ENCODE results near the gene TRMT2B. TPM values are rescaled to one million over a fixed set of nuclear protein-coding genes. Genes with fewer than 3 reads are reported as not detected.
"Not testable (repeated sequence)": the region's sequence is repeated elsewhere in the genome, so short reads cannot be mapped to it uniquely, and the experiment has no call there.

The TRMT2B gene
- total RNA-seq, 1 donor from 2014 or later: 17.0 TPM

- intact Hi-C loops (cut with DNase I): no loop called here
- DNase-seq (no peak), ATAC-seq (ENCODE audit: poor library complexity) (no peak)
Observed at GRCh38 chrX:101022020-101022419, 29.9 kb downstream of the TRMT2B start.

GRCh38 chrX:101012031-101012430, 39.9 kb downstream of the TRMT2B start:
- DNase-seq; intact Hi-C loops (cut with DNase I); ATAC-seq (ENCODE audit: poor library complexity): not testable (repeated sequence)

DNA sequence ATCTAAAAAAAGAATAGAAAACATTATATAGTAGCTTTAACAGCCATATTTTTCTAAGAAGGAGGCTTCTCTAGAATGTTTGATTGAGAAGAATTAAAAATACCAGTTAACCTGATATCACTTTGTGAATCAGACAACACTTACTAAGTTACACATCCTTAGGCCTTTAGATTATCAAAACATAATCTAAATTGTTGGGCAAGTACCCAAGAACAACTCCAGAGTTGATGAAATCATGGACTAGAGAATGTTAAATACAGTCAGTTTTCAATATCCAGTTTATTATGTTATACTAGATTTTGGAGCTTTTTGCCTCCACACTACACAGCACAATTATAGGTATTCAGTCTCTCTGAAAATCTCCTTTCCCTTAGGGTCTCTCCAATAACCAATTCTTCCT, 42.8 kb downstream of the TRMT2B start:
- DNase-seq (no peak), ATAC-seq (ENCODE audit: poor library complexity) (no peak)
- intact Hi-C loops (cut with DNase I): no loop called here

- DNase-seq (no peak), ATAC-seq (ENCODE audit: poor library complexity) (no peak)
- intact Hi-C loops (cut with DNase I): no loop called here
Observed at GRCh38 chrX:100999451-100999850, 52.5 kb downstream of the TRMT2B start.

DNA sequence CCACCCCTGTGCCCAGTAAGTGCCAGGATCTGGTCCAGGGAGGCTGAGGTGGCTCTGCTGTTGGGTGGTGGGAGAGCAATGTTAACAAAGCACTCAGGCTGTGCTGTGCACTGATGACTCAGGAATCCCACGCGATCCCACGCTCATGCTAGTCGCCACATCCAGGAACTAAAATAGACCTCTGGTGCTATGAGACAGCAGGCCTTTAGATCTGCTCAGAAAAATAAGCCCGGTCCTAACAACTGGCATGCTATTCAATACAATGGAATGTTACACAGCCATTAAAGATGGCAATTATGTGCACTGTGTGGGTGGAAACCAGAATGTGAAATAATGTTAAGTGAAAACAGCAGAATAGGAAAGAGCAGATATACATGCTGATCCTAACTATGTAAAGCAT, 56.4 kb downstream of the TRMT2B start:
- intact Hi-C loops (cut with DNase I): no loop called here
- DNase-seq: no peak
- no peak for ATAC-seq (ENCODE audit: poor library complexity)

GRCh38 chrX:100994352-100995281, 57.3 kb downstream of the TRMT2B start:
- intact Hi-C loops (cut with DNase I): no loop called here
- no peak for DNase-seq
- ATAC-seq (ENCODE audit: poor library complexity): peak; percentile 41

GRCh38 chrX:100990139-100990538, 61.8 kb downstream of the TRMT2B start:
- DNase-seq: no peak
- intact Hi-C loops (cut with DNase I): no loop called here
- ATAC-seq (ENCODE audit: poor library complexity): no peak

- intact Hi-C loops (cut with DNase I): no loop called here
- ATAC-seq (ENCODE audit: poor library complexity) (no peak), DNase-seq (no peak)
Observed at GRCh38 chrX:100984818-100985217, 67.1 kb downstream of the TRMT2B start.

DNA sequence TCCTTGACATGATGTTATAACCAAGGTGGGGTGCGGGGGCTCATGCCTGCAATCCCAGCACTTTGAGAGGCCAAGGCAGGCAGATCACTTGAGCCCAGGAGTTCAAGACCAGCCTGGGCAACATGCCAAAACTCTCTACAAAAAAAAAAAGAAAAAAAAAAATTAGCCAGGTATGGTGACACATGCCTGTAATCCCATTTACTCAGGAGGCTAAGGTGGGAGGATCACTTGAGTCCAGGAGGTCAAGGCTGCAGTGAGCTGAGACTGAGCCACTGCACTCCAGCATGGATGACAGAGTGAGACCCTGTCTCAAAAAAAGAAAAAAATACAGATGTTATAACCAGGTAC, 70.4 kb downstream of the TRMT2B start:
- intact Hi-C loops (cut with DNase I); DNase-seq; ATAC-seq (ENCODE audit: poor library complexity): not testable (repeated sequence)

- ATAC-seq (ENCODE audit: poor library complexity): no peak
- intact Hi-C loops (cut with DNase I): no loop called here
- DNase-seq: no peak
Observed at GRCh38 chrX:100980608-100981497, 71.1 kb downstream of the TRMT2B start.

DNA sequence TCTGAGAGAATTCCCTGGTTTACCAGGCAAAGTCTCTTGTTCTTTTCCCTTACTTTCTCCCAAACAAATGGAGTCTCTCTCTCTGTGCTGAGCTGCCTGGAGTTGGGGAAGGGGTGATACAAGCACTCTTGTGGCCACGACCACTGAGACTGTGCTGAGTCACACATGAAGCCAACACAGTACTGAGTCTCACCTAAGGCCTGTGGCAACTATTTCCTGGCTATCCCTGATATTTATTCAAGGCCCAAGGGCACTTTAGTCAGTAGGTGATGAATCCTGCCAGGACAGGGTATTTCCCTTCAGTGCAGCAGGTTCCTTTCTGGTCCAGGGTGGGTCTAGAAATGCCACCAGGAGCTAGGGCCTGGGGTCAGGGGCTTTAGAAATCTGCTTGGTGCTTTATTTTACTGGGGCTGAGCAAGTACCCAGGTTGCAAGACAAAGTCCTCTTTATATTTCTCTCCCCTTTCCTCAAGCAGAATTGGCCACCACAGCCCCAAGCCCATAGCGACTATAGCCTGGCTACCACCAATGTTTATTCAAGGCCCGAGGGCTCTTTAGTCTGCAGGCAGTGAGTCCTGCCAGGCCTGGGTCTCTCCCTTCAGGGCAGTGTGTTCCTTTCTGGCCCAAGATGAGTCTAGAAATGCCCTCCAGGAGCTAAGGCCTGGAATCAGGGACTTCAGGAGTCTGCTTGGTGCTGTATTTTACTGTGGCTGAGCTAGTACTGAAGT, 71.9 kb downstream of the TRMT2B start:
- intact Hi-C loops (cut with DNase I): no loop called here
- no peak for DNase-seq
- ATAC-seq (ENCODE audit: poor library complexity): no peak

GRCh38 chrX:100976211-100976610, 75.7 kb downstream of the TRMT2B start:
- DNase-seq: no peak
- no peak for ATAC-seq (ENCODE audit: poor library complexity)
- intact Hi-C loops (cut with DNase I): no loop called here

DNA sequence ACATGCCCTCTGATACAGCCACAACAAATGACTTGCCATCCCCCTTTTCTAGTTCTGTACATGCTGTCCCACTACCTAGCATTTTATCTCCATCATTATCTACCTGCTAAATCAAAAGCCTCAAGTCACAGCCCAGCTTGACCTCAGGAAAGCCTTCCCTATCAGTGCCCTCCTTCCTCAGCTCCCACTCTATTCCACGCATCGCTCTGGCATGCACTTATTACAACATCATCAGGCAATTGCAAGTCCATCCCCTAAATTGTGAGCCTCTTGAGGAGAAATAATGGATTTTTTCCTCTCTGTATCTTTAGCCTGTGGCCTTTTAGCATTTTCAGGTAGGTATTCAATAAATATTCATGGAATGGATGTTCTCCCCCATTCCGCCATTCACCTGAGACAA, 76.7 kb downstream of the TRMT2B start:
- no peak for DNase-seq
- no peak for ATAC-seq (ENCODE audit: poor library complexity)
- intact Hi-C loops (cut with DNase I): no loop called here

DNA sequence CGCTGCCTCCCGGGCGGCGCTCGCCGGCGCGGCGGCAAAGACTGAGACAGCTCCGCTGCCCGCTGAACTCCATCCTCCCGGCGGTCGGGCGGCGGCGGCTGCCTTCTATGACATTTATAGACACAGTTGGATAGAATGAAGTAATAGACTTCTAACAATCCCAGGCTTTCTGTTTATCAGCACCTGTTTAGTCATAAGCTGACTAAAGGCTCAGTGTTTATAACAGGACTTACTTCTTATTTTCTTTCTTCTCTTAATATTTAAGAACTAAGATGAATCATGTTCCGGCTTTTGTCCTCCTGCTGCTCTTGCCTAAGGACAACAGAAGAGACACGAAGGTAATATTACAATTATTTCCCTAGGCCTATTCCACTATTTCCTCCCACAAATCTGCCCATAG, 78.5 kb downstream of the TRMT2B start:
- DNase-seq (no peak), ATAC-seq (ENCODE audit: poor library complexity) (no peak)
- intact Hi-C loops (cut with DNase I): no loop called here

DNA sequence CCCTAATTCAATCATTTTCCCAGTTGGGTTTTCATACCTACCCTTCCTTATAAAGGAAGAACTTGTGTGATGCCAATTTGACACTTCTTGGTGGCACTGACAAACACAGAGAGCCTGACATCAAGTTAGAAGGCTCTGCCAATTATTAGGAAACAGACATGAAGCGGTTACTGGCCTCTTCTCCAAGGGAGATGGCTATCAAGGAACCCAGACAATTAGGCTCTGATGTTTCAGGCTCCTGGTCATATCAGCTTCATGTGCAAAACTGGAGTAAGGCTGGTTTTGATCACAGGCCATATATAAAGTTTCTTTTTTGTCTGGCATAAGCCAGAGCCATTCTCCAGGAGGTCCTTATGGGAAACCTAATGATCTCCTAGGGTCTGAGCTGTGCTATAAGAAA, 82.0 kb downstream of the TRMT2B start:
- DNase-seq (no peak), ATAC-seq (ENCODE audit: poor library complexity) (no peak)
- intact Hi-C loops (cut with DNase I): no loop called here

DNA sequence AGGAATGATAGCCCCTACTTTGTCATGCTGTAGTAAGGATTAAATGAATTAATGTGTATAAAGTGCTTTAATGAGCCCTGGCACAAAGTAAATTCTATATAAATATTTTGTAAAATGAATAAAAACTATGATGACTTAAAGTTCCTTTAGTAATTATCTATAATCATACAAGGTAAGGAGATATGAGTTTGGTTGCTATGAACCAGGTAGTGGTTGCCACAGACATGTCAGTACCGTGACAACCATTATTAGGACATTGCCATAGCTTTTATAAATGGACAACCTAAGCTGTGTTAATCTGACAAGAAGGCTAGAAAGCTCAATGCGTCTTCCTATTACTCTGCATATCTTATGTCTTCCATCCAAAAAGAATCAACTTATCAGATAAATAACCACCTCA, 82.5 kb downstream of the TRMT2B start, which contains the start of gene ARL13A:
Gene ARL13A (plus strand): TSS at position 301 of the 400 bp plus-strand sequence. CDS start 3,982 bp downstream, outside the sequence.
- intact Hi-C loops (cut with DNase I): no loop called here
- no peak for ATAC-seq (ENCODE audit: poor library complexity)
- DNase-seq: no peak

- DNase-seq (no peak), ATAC-seq (ENCODE audit: poor library complexity) (no peak)
- intact Hi-C loops (cut with DNase I): no loop called here
Observed at GRCh38 chrX:100964362-100964761, 87.5 kb downstream of the TRMT2B start.

DNA sequence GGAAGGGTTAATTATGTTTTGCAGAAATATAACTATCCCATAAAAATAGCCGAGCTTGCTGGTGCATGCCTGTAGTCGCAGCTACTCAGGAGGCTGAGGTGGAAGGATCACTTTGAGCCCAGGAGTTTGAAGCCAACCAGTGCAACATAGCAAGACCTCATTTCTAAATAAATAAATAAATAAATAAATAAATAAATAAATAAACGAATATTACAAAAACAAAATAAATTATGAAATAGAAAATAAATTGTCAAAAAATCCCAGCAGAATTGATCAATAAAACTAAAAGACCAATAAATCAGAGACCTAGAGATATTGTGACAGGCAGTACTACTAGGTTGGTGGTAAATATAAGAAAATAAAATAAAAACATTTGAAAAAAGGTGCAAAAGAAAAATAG, 89.1 kb downstream of the TRMT2B start:
- no peak for DNase-seq
- intact Hi-C loops (cut with DNase I): no loop called here
- ATAC-seq (ENCODE audit: poor library complexity): no peak

All from Right ventricle myocardium superior (tissue), 1 donor.